Retinal pigment epithelial cell (primary cell): ENCODE results near the gene INPP4B.

ENCODE experiments used
- DNase-seq: peaks from one replicate; pipeline ENCODE4 v3.0.0-alpha.2; 2010; ENCODE audit warnings: low read depth
- H3K4me3 ChIP-seq: 2 replicates; pipeline ENCODE4 v1.5.1; 2011; ENCODE audit warnings: mild to moderate bottlenecking, low read length, control low read depth, moderate library complexity
- CTCF ChIP-seq: conservative IDR thresholded peaks from 2 replicates; pipeline ENCODE4 v1.5.1; 2011; ENCODE audit warnings: low read depth, low read length, control low read depth, inconsistent platforms

INPP4B gene

GRCh38 chr4:142194905-142195304, 651.2 kb downstream of the INPP4B start:
- DNase-seq, result no peak
- no peak overlapping the region for H3K4me3 ChIP-seq
- TF ChIP-seq CTCF, result no peak

- TF ChIP-seq CTCF, result no peak
Observed at GRCh38 chr4:142191901-142192300, 654.2 kb downstream of the INPP4B start.

DNA sequence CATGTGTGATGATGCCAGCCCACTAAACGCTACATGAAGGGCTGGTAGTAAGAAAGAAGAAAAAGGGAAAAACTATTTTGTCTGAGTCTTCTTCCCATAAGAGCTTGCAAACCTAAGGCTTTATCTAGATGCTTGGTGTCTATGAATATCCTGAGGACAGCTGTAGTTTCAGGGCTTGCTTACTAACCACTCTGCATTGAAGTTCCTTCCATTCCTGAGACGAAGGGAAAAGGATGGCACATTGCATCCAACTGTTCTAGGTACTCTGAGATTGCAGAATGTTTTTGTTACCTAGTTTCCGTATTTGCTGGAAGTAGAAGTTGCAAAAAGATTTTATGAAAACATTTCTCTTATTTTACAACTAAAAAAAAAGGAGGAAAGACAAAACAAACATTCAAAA, 665.1 kb downstream of the INPP4B start:
- DNase-seq, result no peak
- H3K4me3 ChIP-seq, result no peak overlapping the region
- TF ChIP-seq CTCF, result no peak

More at GRCh38 chr4:142191901-142192300, 654.2 kb downstream of the INPP4B start:
- no peak overlapping the region for H3K4me3 ChIP-seq
- DNase-seq, result no peak

DNA sequence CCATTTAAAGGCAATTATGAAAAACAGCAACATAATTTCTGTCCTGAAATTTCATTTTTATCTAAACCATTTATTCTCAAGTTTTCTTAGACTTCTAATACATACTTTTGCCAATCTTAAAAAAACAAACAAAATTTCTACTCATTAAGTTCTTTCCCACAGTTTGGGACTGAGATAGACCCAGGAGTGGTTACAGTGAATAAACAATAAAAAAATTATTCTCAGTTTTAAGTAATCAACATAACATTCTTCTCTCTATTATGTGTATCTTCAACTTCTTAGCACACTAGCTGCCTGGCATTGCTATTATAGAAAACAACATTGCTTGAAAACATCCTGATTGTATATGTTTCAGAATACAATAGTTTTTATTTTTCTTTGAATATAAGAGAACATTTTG, 676.9 kb downstream of the INPP4B start:
- no peak for TF ChIP-seq CTCF
- H3K4me3 ChIP-seq, result no peak overlapping the region
- no peak for DNase-seq

DNA sequence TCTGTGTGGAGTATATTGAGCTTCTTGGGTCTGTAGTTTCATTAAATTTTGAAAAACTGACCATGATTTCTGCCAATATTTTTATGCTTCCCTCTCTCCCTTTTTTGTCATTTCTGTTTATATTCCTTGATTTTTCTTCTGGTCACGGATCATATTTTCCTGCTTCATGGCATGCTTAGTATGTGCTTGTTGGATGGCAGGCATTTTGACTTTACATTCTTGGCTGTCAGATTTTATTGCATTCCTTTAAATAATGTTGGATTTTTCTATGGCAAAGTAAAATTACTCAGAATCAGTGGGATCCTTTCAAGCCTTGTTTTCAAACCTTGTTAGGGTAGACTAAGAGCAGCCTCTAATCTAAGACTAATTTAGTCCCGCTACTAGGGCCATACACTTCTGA, 677.9 kb downstream of the INPP4B start:
- no peak for TF ChIP-seq CTCF
- no peak overlapping the region for H3K4me3 ChIP-seq
- DNase-seq, result no peak

DNA sequence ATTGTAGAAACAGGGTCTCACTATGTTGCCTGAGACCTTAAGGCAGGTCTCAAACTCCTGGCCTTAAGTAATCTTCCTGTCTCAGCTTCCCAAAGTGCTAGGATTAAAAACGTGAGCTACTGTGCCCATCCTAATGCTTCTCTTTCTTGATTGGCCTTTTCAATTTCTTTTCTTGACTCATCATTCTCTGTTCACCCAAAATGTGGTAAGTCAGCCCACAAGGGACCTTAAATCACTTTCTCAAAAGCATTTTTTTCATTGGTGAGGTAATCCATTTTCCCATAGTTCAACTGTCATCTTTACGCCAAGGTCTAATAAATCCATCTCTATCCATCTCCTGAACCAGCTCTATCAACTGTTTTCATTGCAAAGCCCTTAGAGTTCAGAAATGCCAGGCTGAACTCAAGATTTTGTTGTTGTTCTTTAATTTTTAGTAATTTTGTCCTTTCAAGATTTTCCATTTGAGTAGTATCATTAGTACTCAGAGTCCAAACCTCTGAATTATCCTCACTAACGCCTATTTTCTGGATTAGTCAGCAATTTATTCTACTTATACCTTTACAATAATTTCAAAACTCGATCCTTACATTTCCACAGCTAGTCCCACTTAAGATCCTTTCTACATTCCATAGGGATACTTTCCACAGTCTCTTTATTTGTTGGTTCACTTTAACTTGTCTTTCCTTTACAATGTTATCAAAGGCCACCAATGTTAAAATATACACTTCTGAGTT, 681.2 kb downstream of the INPP4B start:
- no peak for TF ChIP-seq CTCF
- H3K4me3 ChIP-seq, result no peak overlapping the region
- no peak for DNase-seq

DNA sequence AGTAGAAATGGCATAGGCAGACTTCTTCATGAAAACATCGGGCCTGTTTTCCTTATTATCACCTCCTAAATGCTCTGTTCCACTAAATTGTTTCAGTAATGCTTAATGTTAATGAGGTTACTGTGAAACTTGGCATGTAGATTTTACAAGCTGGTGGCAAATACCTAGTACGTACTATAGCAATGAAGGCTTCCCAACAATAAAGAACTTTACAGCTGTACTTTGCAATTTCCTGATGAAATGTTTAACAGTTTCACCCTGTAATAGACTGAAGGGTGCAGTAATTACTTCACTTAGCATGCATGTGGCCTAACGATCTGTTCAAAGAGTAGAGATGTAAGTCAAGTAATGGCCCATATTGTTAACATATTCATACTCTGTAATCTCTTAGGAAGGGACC, 685.0 kb downstream of the INPP4B start:
- no peak for DNase-seq
- no peak for TF ChIP-seq CTCF
- H3K4me3 ChIP-seq, result no peak overlapping the region
